Testis (tissue), 2 donors: ENCODE results near the gene IL1RAPL1.

Source experiments
- CTCF ChIP-seq, 3 experiments: fragments of 450-650 bp in 2 of 3; fragments of 200-600 bp in 1 of 3; sonication (generic) in 1 of 3; IDR thresholded peaks; one replicate each; pipeline ENCODE4 v1.5.1; 2016 to 2019; ENCODE audit warnings: antibody characterized with exemption in 3 of 3, mild to moderate bottlenecking in 2 of 3, moderate library complexity in 1 of 3
- POLR2A ChIP-seq: fragments of 450-650 bp; IDR thresholded peaks from one replicate; pipeline ENCODE4 v1.6.1; 2017; ENCODE audit warnings: antibody characterized with exemption, mild to moderate bottlenecking, moderate library complexity

GRCh38 chrX:29269390-29269789 lies 682.1 kb downstream of the IL1RAPL1 start:
- TF ChIP-seq CTCF (IDR thresholded peaks at IDR 0.05) = no peak
- no peak for TF ChIP-seq POLR2A
